Stimulated activated CD4-positive, alpha-beta T cell treated with anti-CD3 and anti-CD28 coated beads, Interleukin-1b, Interleukin-23, amount 100 ng/mL, for 48 hours (primary cell): ENCODE measurements around the gene CHFR.
"Not testable (repeated sequence)": the region's sequence is repeated elsewhere in the genome, so short reads cannot be mapped to it uniquely, and the experiment has no call there.

Experiments
- DNase-seq: peaks from one replicate; pipeline ENCODE4 v3.0.0-alpha.2; 2020

The CHFR gene

GRCh38 chr12:132807295-132808092, 79.9 kb downstream of the CHFR start:
- DNase-seq: no peak

- peak; percentile 52 for DNase-seq
These were observed 80.5 kb downstream of the CHFR start for GRCh38 chr12:132806857-132807256.

- DNase-seq: no peak
These were observed 83.0 kb downstream of the CHFR start for GRCh38 chr12:132804426-132804861.

- no peak for DNase-seq
These were observed 83.5 kb downstream of the CHFR start for GRCh38 chr12:132803888-132804287.

GRCh38 chr12:132803125-132803524, 84.3 kb downstream of the CHFR start:
- DNase-seq: no peak

DNA sequence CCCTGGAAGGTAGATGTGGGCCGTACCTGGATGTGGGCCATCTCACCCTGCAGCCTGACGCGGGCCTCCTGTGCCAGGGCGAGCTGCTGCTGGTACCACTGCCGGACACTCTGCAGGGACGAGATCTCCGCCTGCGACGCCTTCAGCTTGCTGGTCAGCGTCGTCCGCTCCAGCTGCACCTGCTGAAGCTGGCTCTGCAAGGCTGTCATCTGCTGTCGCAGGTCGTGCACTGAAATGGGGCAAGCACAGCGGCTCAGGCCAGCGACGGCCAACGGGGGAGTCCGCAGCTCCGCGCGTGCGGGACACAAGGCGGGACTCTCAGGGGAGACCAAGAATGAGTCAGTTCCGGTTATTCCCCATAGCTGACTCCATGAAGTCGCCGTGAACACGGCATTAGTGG, 85.7 kb downstream of the CHFR start:
- no peak for DNase-seq

DNA sequence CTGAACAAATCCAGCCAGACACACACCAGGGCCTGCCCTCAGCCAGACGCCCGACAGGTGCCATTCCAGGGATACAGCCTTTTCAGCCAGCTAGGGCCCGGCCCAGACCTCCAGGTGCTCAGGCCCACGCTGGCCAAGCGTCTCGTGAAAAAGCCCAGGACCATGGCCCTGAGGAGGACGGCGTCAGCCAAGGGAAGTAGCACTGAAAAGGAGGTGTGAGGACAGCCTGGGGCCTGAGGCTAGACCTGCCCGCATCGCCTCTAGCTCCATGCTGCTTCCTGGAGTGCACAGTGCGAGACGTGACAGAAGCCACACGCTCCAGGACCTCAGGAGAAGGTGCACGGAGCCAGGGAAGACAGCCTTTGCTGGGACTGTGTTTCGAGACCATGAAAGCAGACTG, 88.6 kb downstream of the CHFR start:
- DNase-seq: no peak

GRCh38 chr12:132797820-132798570, 89.4 kb downstream of the CHFR start:
- no peak for DNase-seq

DNA sequence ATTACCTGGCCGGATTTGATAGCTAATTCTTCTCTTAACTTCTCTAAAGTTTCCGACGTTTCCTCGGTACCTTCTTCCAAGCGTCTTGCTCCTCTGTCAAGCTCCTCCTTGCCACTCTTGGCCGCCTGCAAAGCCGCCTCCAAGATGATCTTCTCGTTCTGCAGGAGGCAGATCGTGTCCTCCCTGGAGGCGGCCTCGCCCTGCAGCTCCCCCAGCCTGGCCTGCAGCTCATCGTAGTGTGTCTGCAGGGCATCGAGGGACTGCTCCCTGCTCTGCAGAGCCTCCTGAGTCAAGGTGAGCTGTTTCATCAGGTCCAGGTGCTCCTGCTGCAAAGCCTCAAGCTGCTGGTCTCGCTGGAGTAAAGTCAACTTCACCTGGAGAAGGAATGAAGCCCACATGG, 91.6 kb downstream of the CHFR start:
- no peak for DNase-seq

GRCh38 chr12:132791940-132792339, 95.5 kb downstream of the CHFR start:
- not testable (repeated sequence) for DNase-seq

- no peak for DNase-seq
These were observed 98.3 kb downstream of the CHFR start for GRCh38 chr12:132789099-132789471.

DNA sequence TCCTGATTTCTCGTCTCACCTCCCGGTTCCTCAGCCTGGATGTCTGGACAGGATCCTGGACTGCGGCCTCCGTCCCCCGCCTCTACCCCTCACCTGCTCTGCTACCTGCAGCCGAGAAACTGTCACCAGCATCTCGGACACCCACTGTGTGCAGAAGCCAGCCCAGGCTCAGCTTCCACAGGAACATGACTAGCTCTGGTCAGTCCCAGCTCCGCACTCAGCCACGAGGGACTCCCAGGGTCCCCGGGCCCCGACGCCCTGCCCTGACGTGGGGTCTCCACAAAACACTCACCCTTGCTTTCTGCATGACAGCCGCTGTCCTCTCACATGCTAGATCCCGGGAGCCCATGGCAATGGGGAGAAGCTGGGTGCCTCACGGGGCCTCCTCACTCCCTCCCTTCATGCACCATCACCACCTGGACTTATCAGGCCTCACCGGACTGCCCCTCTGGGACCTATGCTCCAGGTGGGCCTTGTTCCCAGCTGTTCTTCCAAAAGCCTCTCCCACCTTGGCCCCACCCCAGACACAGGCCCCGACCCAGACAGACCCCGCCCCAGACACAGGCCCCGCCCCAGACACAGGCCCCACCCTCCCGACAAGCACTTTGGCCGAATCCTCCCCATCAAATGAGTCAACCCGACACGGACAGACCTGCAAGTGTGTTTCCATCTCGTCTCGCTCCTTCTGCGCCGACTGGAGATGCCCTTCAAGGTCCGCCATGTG, 98.9 kb downstream of the CHFR start:
- DNase-seq: no peak

DNA sequence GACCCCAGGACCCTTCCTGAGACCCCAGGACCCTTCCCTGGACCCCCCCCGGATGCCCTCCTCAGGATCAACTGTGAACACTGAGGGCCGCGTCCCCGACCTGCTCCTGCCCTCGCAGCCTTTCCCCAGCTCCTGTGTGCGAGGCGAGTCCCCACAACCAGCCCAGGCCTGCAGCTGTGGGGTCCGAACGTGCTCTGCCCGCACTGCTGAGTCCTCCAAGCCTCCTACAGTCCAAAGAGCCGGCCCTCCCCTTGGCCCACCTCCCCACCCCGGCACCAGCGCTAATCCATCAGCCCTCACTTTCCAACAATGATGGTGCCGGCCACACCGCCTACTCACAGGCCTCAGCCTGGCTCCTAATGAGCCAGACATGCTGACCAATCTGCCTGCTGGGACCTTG, 99.5 kb downstream of the CHFR start:
- DNase-seq: no peak

DNA sequence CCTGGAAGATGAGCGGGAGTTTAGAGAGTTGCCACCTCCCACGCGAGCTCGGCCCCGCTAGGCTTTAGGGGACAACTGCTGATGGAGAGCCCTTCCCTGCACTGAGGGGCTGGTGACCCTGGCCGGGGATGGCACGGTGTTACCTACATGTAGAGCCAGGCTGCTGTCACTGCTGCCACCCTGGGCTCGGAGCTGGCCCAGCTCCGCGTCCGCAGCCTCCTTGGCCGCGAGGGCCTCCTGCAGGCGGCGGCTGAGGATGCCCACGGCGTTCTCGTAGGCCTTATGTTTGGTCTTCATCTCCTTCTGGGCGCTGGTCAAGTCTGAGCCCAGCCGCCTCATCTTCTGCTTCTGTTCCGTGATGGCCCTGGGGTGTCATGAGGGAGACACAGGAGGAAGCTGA, 101.2 kb downstream of the CHFR start:
- no peak for DNase-seq

- no peak for DNase-seq
These were observed 102.8 kb downstream of the CHFR start for GRCh38 chr12:132784580-132784979.

DNA sequence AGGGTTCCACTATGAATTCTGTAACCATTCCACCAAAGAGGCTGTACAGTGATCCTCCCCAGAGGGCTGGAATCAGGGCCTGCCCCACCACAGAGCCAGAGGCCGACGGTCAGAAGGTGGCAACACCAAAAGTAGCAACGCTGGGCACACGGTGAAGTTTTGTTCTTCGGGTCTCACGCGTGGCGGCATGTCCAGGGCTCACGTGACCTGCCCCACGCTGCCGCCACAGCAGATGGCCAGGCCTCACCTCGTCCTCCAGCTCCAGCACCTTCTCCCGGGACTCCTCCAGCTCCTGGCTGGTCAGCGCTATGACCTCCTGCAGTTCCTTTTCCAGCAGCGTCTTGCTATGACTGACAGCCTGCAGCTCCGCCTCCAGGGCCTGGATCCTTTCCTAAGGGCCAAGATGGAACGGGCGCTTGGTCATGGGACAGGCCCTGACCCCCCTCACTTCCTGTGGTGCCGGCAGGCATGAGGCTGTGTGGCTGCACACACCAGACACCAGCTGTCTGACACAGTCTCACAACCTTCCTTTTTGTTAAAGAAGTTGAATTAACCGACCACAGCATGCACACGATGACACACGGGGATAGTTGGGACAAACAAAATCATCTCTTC, 103.4 kb downstream of the CHFR start:
- DNase-seq: no peak
